Measurements from ENCODE around the gene SOX8.

DNA sequence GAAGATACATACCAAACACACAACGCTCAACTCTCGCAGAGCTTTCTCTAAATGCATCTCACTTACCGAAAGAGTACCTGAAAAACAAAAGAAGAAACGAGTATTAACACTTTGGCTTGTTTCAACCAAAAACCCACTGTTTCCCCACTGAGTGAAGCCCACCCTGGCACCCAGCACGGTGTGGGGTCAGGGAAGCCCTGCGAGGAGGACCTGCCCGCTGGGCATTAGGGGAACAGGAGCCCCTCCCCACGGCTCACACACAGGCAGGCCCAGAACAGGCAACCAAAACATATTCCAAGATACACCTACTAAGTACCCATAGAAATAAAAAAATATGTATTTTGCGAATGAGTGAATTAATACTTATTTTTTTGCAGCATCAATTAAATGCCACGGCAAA lies 47.4 kb upstream of the SOX8 start:
- no peak for TF ChIP-seq SUZ12 (IDR thresholded peaks at IDR 0.05)
- TF ChIP-seq SP1 (IDR thresholded peaks at IDR 0.05) = no peak
- TF ChIP-seq ELF4 (IDR thresholded peaks at IDR 0.05) = no peak
- TF ChIP-seq TARDBP (IDR thresholded peaks at IDR 0.05) = no peak
- TF ChIP-seq CTBP1 (IDR thresholded peaks at IDR 0.05; ENCODE audit: borderline replicate concordance) = no peak
- TF ChIP-seq BHLHE40 (IDR thresholded peaks at IDR 0.05; ENCODE audit: borderline replicate concordance) = no peak
- TF ChIP-seq FOXA1 (IDR thresholded peaks at IDR 0.05) = no peak
- no peak for TF ChIP-seq NFRKB (IDR thresholded peaks at IDR 0.05)
- TF ChIP-seq FOXM1 (IDR thresholded peaks at IDR 0.05; ENCODE audit: borderline replicate concordance) = no peak
- TF ChIP-seq FOXK2 (IDR thresholded peaks at IDR 0.05) = no peak
- no peak for TF ChIP-seq HDGF (IDR thresholded peaks at IDR 0.05; ENCODE audit: borderline replicate concordance)
